ENCODE measurements around the gene SDR42E1.

DNA sequence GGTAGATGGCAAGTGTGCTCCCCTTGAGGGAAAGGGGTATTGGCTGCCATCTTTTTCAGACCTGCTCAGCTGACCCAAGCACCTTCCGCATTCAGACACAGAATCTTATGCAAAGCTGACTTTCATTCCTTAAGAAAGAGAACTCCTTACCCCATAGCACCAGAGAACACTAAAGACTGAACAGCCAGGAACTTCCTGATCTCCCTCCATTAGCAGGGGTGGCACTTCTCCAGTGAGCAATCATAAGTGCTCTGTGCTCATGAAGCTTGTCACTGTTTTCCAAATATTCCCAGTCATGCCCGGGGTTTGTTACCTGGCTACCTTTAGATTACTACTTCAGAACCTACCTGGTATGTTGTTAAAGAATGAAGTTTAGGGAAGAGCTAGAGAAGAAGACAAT is 35.7 kb upstream of the SDR42E1 start:
- TF ChIP-seq, protein P1, sequence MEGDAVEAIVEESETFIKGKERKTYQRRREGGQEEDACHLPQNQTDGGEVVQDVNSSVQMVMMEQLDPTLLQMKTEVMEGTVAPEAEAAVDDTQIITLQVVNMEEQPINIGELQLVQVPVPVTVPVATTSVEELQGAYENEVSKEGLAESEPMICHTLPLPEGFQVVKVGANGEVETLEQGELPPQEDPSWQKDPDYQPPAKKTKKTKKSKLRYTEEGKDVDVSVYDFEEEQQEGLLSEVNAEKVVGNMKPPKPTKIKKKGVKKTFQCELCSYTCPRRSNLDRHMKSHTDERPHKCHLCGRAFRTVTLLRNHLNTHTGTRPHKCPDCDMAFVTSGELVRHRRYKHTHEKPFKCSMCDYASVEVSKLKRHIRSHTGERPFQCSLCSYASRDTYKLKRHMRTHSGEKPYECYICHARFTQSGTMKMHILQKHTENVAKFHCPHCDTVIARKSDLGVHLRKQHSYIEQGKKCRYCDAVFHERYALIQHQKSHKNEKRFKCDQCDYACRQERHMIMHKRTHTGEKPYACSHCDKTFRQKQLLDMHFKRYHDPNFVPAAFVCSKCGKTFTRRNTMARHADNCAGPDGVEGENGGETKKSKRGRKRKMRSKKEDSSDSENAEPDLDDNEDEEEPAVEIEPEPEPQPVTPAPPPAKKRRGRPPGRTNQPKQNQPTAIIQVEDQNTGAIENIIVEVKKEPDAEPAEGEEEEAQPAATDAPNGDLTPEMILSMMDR (IDR thresholded peaks at IDR 0.05), result no peak
- TF ChIP-seq POLR2A (IDR thresholded peaks at IDR 0.05), result no peak

Data from testis (tissue), 2 donors.